ENCODE data around the gene OLA1.

OLA1 gene

DNA sequence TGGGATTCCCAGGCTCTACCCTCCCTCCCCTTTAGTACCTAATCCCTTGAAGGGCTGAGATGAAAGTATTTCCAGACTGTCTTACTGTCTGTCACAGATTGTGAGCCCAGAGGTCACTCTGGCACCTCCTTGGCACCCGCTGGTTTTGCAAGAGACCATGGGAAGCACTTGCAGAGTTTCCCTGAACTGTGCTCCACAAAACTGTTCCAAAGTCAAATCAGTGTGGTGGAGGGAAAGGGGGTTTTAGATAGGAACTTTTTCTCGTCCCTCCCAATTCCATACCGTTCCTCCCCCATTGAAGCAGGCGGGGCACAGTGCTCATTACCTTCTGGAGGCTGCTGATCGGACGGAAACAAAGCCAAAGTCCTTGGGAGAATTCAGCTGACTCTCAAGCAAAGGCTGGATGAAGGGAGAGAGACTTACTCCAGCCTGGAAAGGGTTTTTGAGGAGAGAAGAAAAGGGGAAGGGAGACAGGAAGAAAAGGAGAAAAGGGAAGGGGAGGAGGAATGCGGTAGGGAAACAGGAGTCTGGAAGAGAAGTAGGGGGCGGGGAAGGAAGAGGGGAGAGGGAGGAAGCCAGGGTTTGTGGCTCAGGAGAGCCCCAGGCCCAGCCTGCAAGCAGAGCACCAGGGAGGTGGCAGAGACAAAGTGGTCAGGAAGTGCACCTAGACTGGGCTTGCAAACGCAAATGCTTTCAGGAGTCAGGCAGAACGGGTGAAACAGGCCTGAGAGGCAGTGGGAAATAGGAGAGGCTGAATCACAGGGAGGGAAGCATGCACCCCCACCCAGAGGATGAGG lies 194.8 kb downstream of the OLA1 start:
- no peak overlapping the region for H3K4me2 ChIP-seq (ENCODE audit: low read depth, low read length)
- no peaks in the 10 kb centered on the region for H3K27me3 ChIP-seq (replicated peaks; ENCODE audit: insufficient read depth, low read length)
- H3F3A ChIP-seq (ENCODE audit: insufficient read depth, low read length): no peaks in the 10 kb centered on the region
- no peak overlapping the region for H3K9ac ChIP-seq (ENCODE audit: low read length)
- DNase-seq: no peak
- no peaks in the 10 kb centered on the region for H3K79me2 ChIP-seq (ENCODE audit: low read length)
- H4K20me1 ChIP-seq (ENCODE audit: insufficient read depth, low read length): no peaks in the 10 kb centered on the region
- H3K4me3 ChIP-seq (ENCODE audit: low read length): no peak overlapping the region
- no peak overlapping the region for H3K27ac ChIP-seq (ENCODE audit: low read length)
- TF ChIP-seq, protein P1, sequence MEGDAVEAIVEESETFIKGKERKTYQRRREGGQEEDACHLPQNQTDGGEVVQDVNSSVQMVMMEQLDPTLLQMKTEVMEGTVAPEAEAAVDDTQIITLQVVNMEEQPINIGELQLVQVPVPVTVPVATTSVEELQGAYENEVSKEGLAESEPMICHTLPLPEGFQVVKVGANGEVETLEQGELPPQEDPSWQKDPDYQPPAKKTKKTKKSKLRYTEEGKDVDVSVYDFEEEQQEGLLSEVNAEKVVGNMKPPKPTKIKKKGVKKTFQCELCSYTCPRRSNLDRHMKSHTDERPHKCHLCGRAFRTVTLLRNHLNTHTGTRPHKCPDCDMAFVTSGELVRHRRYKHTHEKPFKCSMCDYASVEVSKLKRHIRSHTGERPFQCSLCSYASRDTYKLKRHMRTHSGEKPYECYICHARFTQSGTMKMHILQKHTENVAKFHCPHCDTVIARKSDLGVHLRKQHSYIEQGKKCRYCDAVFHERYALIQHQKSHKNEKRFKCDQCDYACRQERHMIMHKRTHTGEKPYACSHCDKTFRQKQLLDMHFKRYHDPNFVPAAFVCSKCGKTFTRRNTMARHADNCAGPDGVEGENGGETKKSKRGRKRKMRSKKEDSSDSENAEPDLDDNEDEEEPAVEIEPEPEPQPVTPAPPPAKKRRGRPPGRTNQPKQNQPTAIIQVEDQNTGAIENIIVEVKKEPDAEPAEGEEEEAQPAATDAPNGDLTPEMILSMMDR (IDR thresholded peaks at IDR 0.05; ENCODE audit: low read length): no peak
- TF ChIP-seq EZH2phosphoT487 (IDR thresholded peaks at IDR 0.05; ENCODE audit: low read length) (no peak), EZH2 (optimal IDR thresholded peaks at IDR 0.05; ENCODE audit: low read depth, low read length) (no peak)
- H3K36me3 ChIP-seq (replicated peaks; ENCODE audit: insufficient read depth, low read length): no peaks in the 10 kb centered on the region
- H3K4me1 ChIP-seq (ENCODE audit: low read length): 0 out of 2 replicates have a peak, but pooled peaks cover under 1% of the 10 kb centered on the region
- no peaks in the 10 kb centered on the region for H3K9me2 ChIP-seq (replicated peaks; ENCODE audit: insufficient read depth, low read length)
- H3K9me3 ChIP-seq (replicated peaks; ENCODE audit: insufficient read depth, low read length): no peaks in the 10 kb centered on the region
- no peak overlapping the region for H2AFZ ChIP-seq (ENCODE audit: low read length)

DNA sequence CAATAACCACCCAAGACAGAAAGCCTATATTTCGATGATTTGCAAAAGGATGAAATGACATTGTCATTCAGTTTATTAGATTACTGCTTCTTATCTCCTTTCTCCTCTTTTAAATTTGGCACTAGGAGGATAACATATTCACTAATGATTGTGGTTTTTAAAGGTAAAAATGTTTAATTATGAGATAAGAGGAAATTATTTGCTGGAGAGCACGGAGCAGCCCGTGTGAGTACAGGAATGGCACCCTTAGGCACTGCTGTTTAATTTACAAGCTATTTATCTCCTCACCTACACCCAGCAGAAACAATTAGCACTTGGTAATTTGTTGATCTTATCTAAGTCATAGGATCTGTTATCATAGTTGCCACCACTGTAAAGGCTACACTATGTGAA lies 195.8 kb downstream of the OLA1 start:
- no peak overlapping the region for H3K27ac ChIP-seq (ENCODE audit: low read length)
- no peaks in the 10 kb centered on the region for H3F3A ChIP-seq (ENCODE audit: insufficient read depth, low read length)
- no peaks in the 10 kb centered on the region for H4K20me1 ChIP-seq (ENCODE audit: insufficient read depth, low read length)
- H3K36me3 ChIP-seq (replicated peaks; ENCODE audit: insufficient read depth, low read length): no peaks in the 10 kb centered on the region
- no peak for DNase-seq
- H3K9me2 ChIP-seq (replicated peaks; ENCODE audit: insufficient read depth, low read length): no peaks in the 10 kb centered on the region
- no peak overlapping the region for H3K4me3 ChIP-seq (ENCODE audit: low read length)
- no peaks in the 10 kb centered on the region for H3K79me2 ChIP-seq (ENCODE audit: low read length)
- no peak overlapping the region for H3K4me2 ChIP-seq (ENCODE audit: low read depth, low read length)
- TF ChIP-seq, protein P1 (IDR thresholded peaks at IDR 0.05; ENCODE audit: low read length): no peak
- TF ChIP-seq EZH2phosphoT487 (IDR thresholded peaks at IDR 0.05; ENCODE audit: low read length): no peak
- TF ChIP-seq EZH2 (optimal IDR thresholded peaks at IDR 0.05; ENCODE audit: low read depth, low read length): no peak
- no peak overlapping the region for H2AFZ ChIP-seq (ENCODE audit: low read length)
- H3K9me3 ChIP-seq (replicated peaks; ENCODE audit: insufficient read depth, low read length): no peaks in the 10 kb centered on the region
- H3K9ac ChIP-seq (ENCODE audit: low read length): no peak overlapping the region
- no peaks in the 10 kb centered on the region for H3K27me3 ChIP-seq (replicated peaks; ENCODE audit: insufficient read depth, low read length)
- H3K4me1 ChIP-seq (ENCODE audit: low read length): 0 out of 2 replicates have a peak, but pooled peaks cover 6% of the 10 kb centered on the region

DNA sequence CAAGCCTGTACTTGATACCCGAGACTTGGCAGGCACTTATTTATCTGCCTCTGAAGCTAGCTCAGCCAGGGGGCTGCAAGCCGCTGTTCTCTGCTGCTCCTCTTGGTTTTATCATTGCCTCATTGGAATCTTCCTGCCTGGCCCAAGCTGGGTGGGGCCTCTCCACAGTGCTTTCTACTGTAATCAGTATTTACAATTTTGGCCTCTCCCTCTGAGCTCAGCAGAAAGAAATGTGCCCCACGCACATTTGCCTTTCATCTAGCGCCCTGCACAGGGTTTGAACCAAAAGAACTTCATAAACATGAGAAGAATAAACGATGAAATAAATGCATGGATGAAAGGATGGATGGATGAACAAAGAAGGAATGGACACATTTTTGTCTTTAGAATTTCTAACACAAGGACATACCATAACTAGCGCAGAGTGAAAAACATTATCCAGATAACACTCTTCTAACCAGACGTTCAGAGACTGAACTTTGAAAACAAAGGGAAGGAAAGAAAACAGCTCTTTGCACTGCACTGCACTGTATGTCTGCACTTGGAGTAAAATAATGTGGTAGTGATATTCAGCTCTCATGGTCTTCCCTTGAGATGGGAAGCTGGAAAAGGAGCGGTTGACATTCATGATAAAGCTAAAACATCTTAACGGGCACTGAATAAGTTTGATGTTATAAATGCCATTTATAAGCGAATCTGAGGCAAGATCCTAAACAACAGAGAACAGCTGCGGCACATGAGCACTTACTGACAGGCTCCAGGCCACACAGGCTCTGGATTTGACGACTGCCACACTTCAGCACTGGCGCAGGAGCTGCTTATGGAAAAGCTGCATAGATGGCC lies 196.4 kb downstream of the OLA1 start:
- no peak overlapping the region for H3K4me3 ChIP-seq (ENCODE audit: low read length)
- H3K27ac ChIP-seq (ENCODE audit: low read length): no peak overlapping the region
- no peak overlapping the region for H3K9ac ChIP-seq (ENCODE audit: low read length)

More for the DNA sequence above, 196.4 kb downstream of the OLA1 start:
- no peak for DNase-seq
- H3K4me2 ChIP-seq (ENCODE audit: low read depth, low read length): no peak overlapping the region
- no peaks in the 10 kb centered on the region for H3K27me3 ChIP-seq (replicated peaks; ENCODE audit: insufficient read depth, low read length)
- no peaks in the 10 kb centered on the region for H4K20me1 ChIP-seq (ENCODE audit: insufficient read depth, low read length)
- H3K4me1 ChIP-seq (ENCODE audit: low read length): 0 out of 2 replicates have a peak, but pooled peaks cover 6% of the 10 kb centered on the region
- no peaks in the 10 kb centered on the region for H3F3A ChIP-seq (ENCODE audit: insufficient read depth, low read length)
- H3K9me2 ChIP-seq (replicated peaks; ENCODE audit: insufficient read depth, low read length): no peaks in the 10 kb centered on the region
- no peaks in the 10 kb centered on the region for H3K9me3 ChIP-seq (replicated peaks; ENCODE audit: insufficient read depth, low read length)
- H2AFZ ChIP-seq (ENCODE audit: low read length): no peak overlapping the region
- TF ChIP-seq EZH2 (optimal IDR thresholded peaks at IDR 0.05; ENCODE audit: low read depth, low read length) (no peak), EZH2phosphoT487 (IDR thresholded peaks at IDR 0.05; ENCODE audit: low read length) (no peak)
- TF ChIP-seq, protein P1 (IDR thresholded peaks at IDR 0.05; ENCODE audit: low read length): no peak
- no peaks in the 10 kb centered on the region for H3K36me3 ChIP-seq (replicated peaks; ENCODE audit: insufficient read depth, low read length)
- no peaks in the 10 kb centered on the region for H3K79me2 ChIP-seq (ENCODE audit: low read length)
